H1 (cell line): ENCODE measurements around the gene ETV7. TPM values are rescaled to one million over a fixed set of nuclear protein-coding genes. Genes with fewer than 3 reads are reported as not detected.

Experiments
- CHD1 ChIP-seq: IDR thresholded peaks from 2 replicates; pipeline ENCODE4 v1.6.1; 2012; ENCODE audit warnings: low read depth, low read length, improper control_type of control experiment
- CTBP2 ChIP-seq: IDR thresholded peaks from 2 replicates; pipeline ENCODE4 v1.7.0; 2011; ENCODE audit warnings: borderline replicate concordance, mild to moderate bottlenecking, moderate library complexity, mixed read lengths, low read length; ENCODE audit not compliant: insufficient read depth, insufficient read length
- EGR1 ChIP-seq: IDR thresholded peaks from 2 replicates; pipeline ENCODE4 v1.6.1; 2011; ENCODE audit warnings: low read depth, low read length, borderline replicate concordance
- HDAC2 ChIP-seq, 2 experiments: fragments of 300-600 bp in 1 of 2; sonication (generic) in 1 of 2; IDR thresholded peaks; 2 replicates each; pipeline ENCODE4 v1.6.1; 2011 to 2012; ENCODE audit warnings: low read depth in 2 of 2, low read length in 2 of 2, mild to moderate bottlenecking in 2 of 2, moderate library complexity in 2 of 2, borderline replicate concordance in 1 of 2, inconsistent platforms in 1 of 2
- KDM4A ChIP-seq: IDR thresholded peaks from one replicate; pipeline ENCODE4 v1.7.1; 2012; ENCODE audit warnings: low read depth, mild to moderate bottlenecking, moderate library complexity, low read length, inconsistent platforms; ENCODE audit not compliant: severe bottlenecking
- NRF1 ChIP-seq: IDR thresholded peaks from 2 replicates; pipeline ENCODE4 v1.6.1; 2011; ENCODE audit warnings: mild to moderate bottlenecking, low read depth, low read length, improper control_type of control experiment
- POLR2A ChIP-seq, 2 experiments: IDR thresholded peaks; 1 replicate in 1 of 2; 2 replicates in 1 of 2; pipeline ENCODE4 v1.6.1; 2011; ENCODE audit warnings: low read depth in 2 of 2, low read length in 2 of 2, mild to moderate bottlenecking in 2 of 2; ENCODE audit errors: control extremely low read depth in 1 of 2
- POLR2AphosphoS5 ChIP-seq: IDR thresholded peaks from 2 replicates; pipeline ENCODE4 v1.6.1; 2011; ENCODE audit warnings: low read depth, low read length
- POU5F1 ChIP-seq: IDR thresholded peaks from 2 replicates; pipeline ENCODE4 v1.6.1; 2011; ENCODE audit warnings: low read depth, mild to moderate bottlenecking, low read length, moderate library complexity
- RAD21 ChIP-seq, 2 experiments: IDR thresholded peaks in 1 of 2; conservative IDR thresholded peaks in 1 of 2; 2 replicates each; pipeline ENCODE4 v1.6.1; 2011; ENCODE audit warnings: low read depth in 2 of 2, low read length in 2 of 2, improper control_type of control experiment in 1 of 2, inconsistent platforms in 1 of 2, mild to moderate bottlenecking in 1 of 2, moderate library complexity in 1 of 2
- RXRA ChIP-seq: IDR thresholded peaks from 2 replicates; pipeline ENCODE4 v1.6.1; 2011; ENCODE audit warnings: low read depth, mild to moderate bottlenecking, low read length, moderate library complexity; ENCODE audit not compliant: insufficient read depth
- SIN3A ChIP-seq, 2 experiments: IDR thresholded peaks in 1 of 2; conservative IDR thresholded peaks in 1 of 2; 2 replicates each; pipeline ENCODE4 v1.6.1; 2011 to 2012; ENCODE audit warnings: low read length in 2 of 2, improper control_type of control experiment in 1 of 2, low read depth in 1 of 2, mild to moderate bottlenecking in 1 of 2
- SUZ12 ChIP-seq: fragments of 200-600 bp; sonication (generic); IDR thresholded peaks from 2 replicates; pipeline ENCODE4 v1.6.1; 2012; ENCODE audit warnings: mild to moderate bottlenecking, inconsistent platforms, low read length, moderate library complexity, mixed read lengths
- TBP ChIP-seq: IDR thresholded peaks from 2 replicates; pipeline ENCODE4 v1.6.1; 2011; ENCODE audit warnings: low read depth, low read length, improper control_type of control experiment
- TEAD4 ChIP-seq: IDR thresholded peaks from 2 replicates; pipeline ENCODE4 v1.6.1; 2012; ENCODE audit warnings: low read depth, low read length, inconsistent platforms, mixed read lengths
- USF2 ChIP-seq: IDR thresholded peaks from 2 replicates; pipeline ENCODE4 v1.6.1; 2011; ENCODE audit warnings: low read length, improper control_type of control experiment
- polyA plus RNA-seq, 7 experiments: library from polyadenylated mRNA; depleted of rRNA in 3 of 7; stranded (reverse) in 5 of 7; unstranded in 2 of 7; fragments of >200 nt in 5 of 7; fragments of 200-250 nt in 2 of 7; gene quantifications; 1 replicate in 5 of 7; 2 replicates in 1 of 7; 4 replicates in 1 of 7; pipeline versions ENCODE4 v1.2.1 to v1.2.3, GENCODE V29; 2011 to 2013; ENCODE audit warnings: missing spikeins in 2 of 7, mixed read lengths in 2 of 7
- total RNA-seq: library from RNA; stranded (reverse); fragmentation: NEBNext Ultra II Directional; extraction: Animal tissue kit (Norgen Biotek cat#: 25700); gene quantifications from 2 replicates; pipeline ENCODE4 v1.2.1, GENCODE V29; 2021
- TF ChIP-seq, protein P1 (sequence below): IDR thresholded peaks from 2 replicates; pipeline ENCODE4 v1.6.1; 2012; ENCODE audit warnings: inconsistent platforms
- TF ChIP-seq, protein P2 (sequence below), 3 experiments: IDR thresholded peaks; 1 replicate in 2 of 3; 2 replicates in 1 of 3; pipeline versions ENCODE4 v1.5.1 to v1.6.1; 2011; ENCODE audit warnings: low read length in 3 of 3, mild to moderate bottlenecking in 3 of 3, inconsistent platforms in 2 of 3, low read depth in 1 of 3, moderate library complexity in 1 of 3; ENCODE audit not compliant: insufficient read depth in 1 of 3; ENCODE audit errors: control extremely low read depth in 1 of 3

ETV7 gene
- total and polyA plus RNA-seq, 2 of the 8 experiments (the other 6 are each of a cell fraction or from before 2014, with no cell fraction given), result 0.54 to 2.4 TPM

- TF ChIP-seq CTBP2, result no peak
- TF ChIP-seq TEAD4, result peak; percentile 86
- TF ChIP-seq CHD1, result no peak
- TF ChIP-seq SUZ12, result no peak
- no peak for TF ChIP-seq KDM4A
- peak in 1 of 2 experiments; percentile 66; a peak in 2 of 3 replicates for TF ChIP-seq POLR2A (IDR thresholded peaks at IDR 0.05; ENCODE audit: control extremely low read depth in 1 of 2, low read depth in 2 of 2, low read length in 2 of 2)
- TF ChIP-seq TBP, result no peak
- TF ChIP-seq, protein P1, sequence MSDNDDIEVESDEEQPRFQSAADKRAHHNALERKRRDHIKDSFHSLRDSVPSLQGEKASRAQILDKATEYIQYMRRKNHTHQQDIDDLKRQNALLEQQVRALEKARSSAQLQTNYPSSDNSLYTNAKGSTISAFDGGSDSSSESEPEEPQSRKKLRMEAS, result peak; percentile 89
- TF ChIP-seq POLR2AphosphoS5, result no peak
- TF ChIP-seq SIN3A (conservative IDR thresholded peaks at IDR 0.05 in 1 of 2, IDR thresholded peaks at IDR 0.05 in 1 of 2; ENCODE audit: low read depth in 1 of 2, low read length in 2 of 2), result no peak
- TF ChIP-seq RAD21 (IDR thresholded peaks at IDR 0.05 in 1 of 2, conservative IDR thresholded peaks at IDR 0.05 in 1 of 2; ENCODE audit: low read depth in 2 of 2, low read length in 2 of 2), result peak; percentile 58 to 66
- TF ChIP-seq USF2, result peak; percentile 96
- TF ChIP-seq NRF1, result no peak
- TF ChIP-seq RXRA, result no peak
- TF ChIP-seq EGR1, result no peak
- TF ChIP-seq, protein P2, sequence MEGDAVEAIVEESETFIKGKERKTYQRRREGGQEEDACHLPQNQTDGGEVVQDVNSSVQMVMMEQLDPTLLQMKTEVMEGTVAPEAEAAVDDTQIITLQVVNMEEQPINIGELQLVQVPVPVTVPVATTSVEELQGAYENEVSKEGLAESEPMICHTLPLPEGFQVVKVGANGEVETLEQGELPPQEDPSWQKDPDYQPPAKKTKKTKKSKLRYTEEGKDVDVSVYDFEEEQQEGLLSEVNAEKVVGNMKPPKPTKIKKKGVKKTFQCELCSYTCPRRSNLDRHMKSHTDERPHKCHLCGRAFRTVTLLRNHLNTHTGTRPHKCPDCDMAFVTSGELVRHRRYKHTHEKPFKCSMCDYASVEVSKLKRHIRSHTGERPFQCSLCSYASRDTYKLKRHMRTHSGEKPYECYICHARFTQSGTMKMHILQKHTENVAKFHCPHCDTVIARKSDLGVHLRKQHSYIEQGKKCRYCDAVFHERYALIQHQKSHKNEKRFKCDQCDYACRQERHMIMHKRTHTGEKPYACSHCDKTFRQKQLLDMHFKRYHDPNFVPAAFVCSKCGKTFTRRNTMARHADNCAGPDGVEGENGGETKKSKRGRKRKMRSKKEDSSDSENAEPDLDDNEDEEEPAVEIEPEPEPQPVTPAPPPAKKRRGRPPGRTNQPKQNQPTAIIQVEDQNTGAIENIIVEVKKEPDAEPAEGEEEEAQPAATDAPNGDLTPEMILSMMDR (IDR thresholded peaks at IDR 0.05; ENCODE audit: control extremely low read depth in 1 of 3, insufficient read depth in 1 of 3, low read depth in 1 of 3, low read length in 3 of 3), result peak; percentile 61 to 74 (median 71)
- TF ChIP-seq HDAC2 (IDR thresholded peaks at IDR 0.05; ENCODE audit: borderline replicate concordance in 1 of 2, low read depth in 2 of 2, low read length in 2 of 2), result 0 out of 4 replicates have a peak, but pooled peaks have one; percentile 9 to 42
- TF ChIP-seq POU5F1, result no peak
Observed at GRCh38 chr6:36423101-36423824, 35.8 kb upstream of the ETV7 start (continued).
